ENCODE results near the gene NFKB1. TPM values are rescaled to one million over a fixed set of nuclear protein-coding genes. Genes with fewer than 3 reads are reported as not detected.

The NFKB1 gene
- total RNA-seq, 2 donors from 2014 or later = 17.8 to 19.3 TPM

GRCh38 chr4:102541697-102542096, 40.5 kb downstream of the NFKB1 start:
- Histone ChIP-seq H3K27me3 (no peaks in the 10 kb centered on the region), H3K4me3 (no peak overlapping the region), H3K9me3 (no peaks in the 10 kb centered on the region), H3K27ac (no peak overlapping the region), H3K4me1 (no peaks in the 10 kb centered on the region), H3K36me3 (no peaks in the 10 kb centered on the region)
- no peak for DNase-seq (ENCODE audit: low spot score)
- no peak for TF ChIP-seq CTCF (IDR thresholded peaks at IDR 0.05)

GRCh38 chr4:102543030-102543928, 42.1 kb downstream of the NFKB1 start:
- Histone ChIP-seq H3K36me3 (no peaks in the 10 kb centered on the region), H3K27ac (no peak overlapping the region), H3K4me1 (no peaks in the 10 kb centered on the region), H3K27me3 (no peaks in the 10 kb centered on the region), H3K9me3 (no peaks in the 10 kb centered on the region), H3K4me3 (no peak overlapping the region)
- no peak for TF ChIP-seq CTCF (IDR thresholded peaks at IDR 0.05)
- no peak for DNase-seq (ENCODE audit: low spot score)

- no peak for TF ChIP-seq CTCF (IDR thresholded peaks at IDR 0.05)
- no peak overlapping the region for H3K4me3 ChIP-seq
- no peaks in the 10 kb centered on the region for H3K9me3 ChIP-seq
- no peaks in the 10 kb centered on the region for H3K4me1 ChIP-seq
- H3K36me3 ChIP-seq = no peaks in the 10 kb centered on the region
- DNase-seq (ENCODE audit: low spot score) = no peak
- no peaks in the 10 kb centered on the region for H3K27me3 ChIP-seq
- no peak overlapping the region for H3K27ac ChIP-seq
These were observed 45.5 kb downstream of the NFKB1 start for GRCh38 chr4:102546635-102547034.

- no peak overlapping the region for H3K4me3 ChIP-seq
- H3K36me3 ChIP-seq = no peaks in the 10 kb centered on the region
- TF ChIP-seq CTCF (IDR thresholded peaks at IDR 0.05) = no peak
- no peak overlapping the region for H3K27ac ChIP-seq
- no peak for DNase-seq (ENCODE audit: low spot score)
- no peaks in the 10 kb centered on the region for H3K9me3 ChIP-seq
- H3K27me3 ChIP-seq = no peaks in the 10 kb centered on the region
- H3K4me1 ChIP-seq = peaks cover 0 to 10% of the 10 kb centered on the region in 2 donors
These were observed 46.8 kb downstream of the NFKB1 start for GRCh38 chr4:102547973-102548372.

GRCh38 chr4:102551958-102552565, 50.9 kb downstream of the NFKB1 start:
- H3K36me3 ChIP-seq = no peaks in the 10 kb centered on the region
- H3K9me3 ChIP-seq = no peaks in the 10 kb centered on the region
- H3K4me1 ChIP-seq = peaks cover 0 to 35% of the 10 kb centered on the region in 2 donors
- no peak for DNase-seq (ENCODE audit: low spot score)
- TF ChIP-seq CTCF (IDR thresholded peaks at IDR 0.05) = no peak
- no peak overlapping the region for H3K4me3 ChIP-seq
- H3K27me3 ChIP-seq = no peaks in the 10 kb centered on the region
- H3K27ac ChIP-seq = no peak overlapping the region
